ENCODE results near the gene SMAGP. TPM values are rescaled to one million over a fixed set of nuclear protein-coding genes. Genes with fewer than 3 reads are reported as not detected.
A peak's percentile ranks its signal among the peaks of the same experiment; 100 is the strongest.

SMAGP gene
- total and polyA plus RNA-seq, 2 of the 4 experiments (the other 2 are of a cell fraction), result 12.2 to 42.7 TPM

GRCh38 chr12:51217968-51218606 lies 52.1 kb downstream of the SMAGP start, which contains the start of gene POU6F1:
POU6F1 (minus strand) TSS chr12:51218062; CDS start chr12:51206836, 11,226 bp downstream.
- Histone ChIP-seq H2BK5ac (ENCODE audit: low read depth, low read length, poor library complexity, severe bottlenecking) (peak within 1 kb of the TSS; percentile 85), H3K9me3 (ENCODE audit: control insufficient read depth, insufficient read depth, low read length) (no peaks in the 10 kb centered on the region), H3K27ac (ENCODE audit: insufficient read depth, low read length) (peak within 1 kb of the TSS; percentile 83), H4K5ac (ENCODE audit: low read depth, low read length) (peak within 1 kb of the TSS; percentile 74), H3K9me1 (ENCODE audit: insufficient read depth, low read length) (peaks cover 9% of the 10 kb centered on the region), H3K18ac (ENCODE audit: low read depth, low read length) (peak within 1 kb of the TSS; percentile 90), H3K79me1 (ENCODE audit: low read depth in 1 of 2, low read length in 2 of 2) (peaks cover 14 to 27% of the 10 kb centered on the region in 2 experiments; a peak in 3 of 4 replicates), H2AK5ac (ENCODE audit: low read depth, low read length) (peak within 1 kb of the TSS; percentile 87), H3K27me3 (ENCODE audit: control insufficient read depth, insufficient read depth, low read length) (no peaks in the 10 kb centered on the region), H3K4me1 (ENCODE audit: control insufficient read depth, insufficient read depth, low read length) (peaks cover 4% of the 10 kb centered on the region), H4K8ac (ENCODE audit: low read depth in 2 of 2, low read length in 2 of 2) (peak within 1 kb of the TSS; percentile 95 to 98), H4K91ac (ENCODE audit: insufficient read depth, low read depth, low read length) (peak within 1 kb of the TSS; percentile 92), H2BK15ac (ENCODE audit: low read depth, low read length) (peak within 1 kb of the TSS; percentile 87; the same call in 2 of the 3 replicates), H3K4me2 (ENCODE audit: low read depth, low read length) (peak within 1 kb of the TSS; percentile 98), H2BK20ac (ENCODE audit: low read depth, low read length) (peak within 1 kb of the TSS; percentile 84), H2BK120ac (ENCODE audit: low read depth, low read length) (peak within 1 kb of the TSS; percentile 92), H3K14ac (replicated peaks; ENCODE audit: low read depth, low read length) (peak within 1 kb of the TSS; percentile 94), H3K36me3 (ENCODE audit: control insufficient read depth, insufficient read depth, low read length) (0 out of 2 replicates have a peak, but pooled peaks cover 1% of the 10 kb centered on the region), H3K23ac (ENCODE audit: low read depth, low read length) (peak within 1 kb of the TSS; percentile 96), H2AK9ac (replicated peaks; ENCODE audit: low read depth, low read length, poor library complexity) (peak within 1 kb of the TSS; percentile 93), H2AFZ (replicated peaks; ENCODE audit: low read length, poor library complexity) (peak within 1 kb of the TSS; percentile 98), H3K9ac (ENCODE audit: low read depth, low read length) (peak within 1 kb of the TSS; percentile 85), H4K20me1 (ENCODE audit: insufficient read depth, low read length) (no peaks in the 10 kb centered on the region), H3K56ac (ENCODE audit: extremely low read depth, insufficient read depth, low read length) (peak within 1 kb of the TSS; percentile 57), H3K4me3 (ENCODE audit: insufficient read depth, low read depth, low read length) (peak within 1 kb of the TSS; percentile 77), H3K4ac (ENCODE audit: low read depth, low read length) (peak within 1 kb of the TSS; percentile 97)
- TF ChIP-seq CHD1 (IDR thresholded peaks at IDR 0.05; ENCODE audit: low read depth, low read length), result no peak
- TF ChIP-seq FOS (IDR thresholded peaks at IDR 0.05; ENCODE audit: low read depth, low read length), result 0 out of 2 replicates have a peak, but pooled peaks have one; percentile 4
- no peak for TF ChIP-seq NFE2L2 (IDR thresholded peaks at IDR 0.05; ENCODE audit: low read depth, low read length)
- peak; percentile 83; the same call in 1 of the 2 replicates for TF ChIP-seq MXI1 (IDR thresholded peaks at IDR 0.05; ENCODE audit: borderline replicate concordance, low read depth, low read length)
- TF ChIP-seq MAZ (IDR thresholded peaks at IDR 0.05; ENCODE audit: borderline replicate concordance, low read depth, low read length), result peak; percentile 92
- TF ChIP-seq CTCF (conservative IDR thresholded peaks at IDR 0.05; ENCODE audit: low read depth, low read length), result peak; percentile 51
- no peak for TF ChIP-seq ELK1 (IDR thresholded peaks at IDR 0.05; ENCODE audit: borderline replicate concordance, low read depth, low read length)
- peak; percentile 78 for TF ChIP-seq BHLHE40 (IDR thresholded peaks at IDR 0.05; ENCODE audit: low read depth, low read length)
- TF ChIP-seq POLR2A (IDR thresholded peaks at IDR 0.05; ENCODE audit: low read depth, low read length), result peak; percentile 61; the same call in 1 of the 2 replicates
- no peak for TF ChIP-seq RFX5 (IDR thresholded peaks at IDR 0.05; ENCODE audit: low read depth, low read length)
- peak; percentile 76 for DNase-seq
- WGBS, 2 experiments (ENCODE audit: extremely low coverage in 2 of 2, insufficient read length in 1 of 2), result 13% methylated on average over 9 of the region's 35 CpGs; no CpG with 5 or more reads in 1 of the 2 experiments
- ChIA-PET POLR2A (ENCODE audit: unreplicated experiment) (interaction anchor here (0.6 to 0.7 kb wide), 4 partner anchors 10 to 431 kb away, joined by 3 to 14 read pairs (median 4); partner anchors contain the start of gene DAZAP2), CTCF (interaction anchor here (0.6 kb wide), 1 partner anchor 120 kb away, joined by 3 read pairs; no protein-coding TSS in a partner anchor)
- peak; percentile 92 for ATAC-seq (ENCODE audit: low read depth)
- dilution Hi-C loops (cut with HindIII; ENCODE audit: low sequenced_read_pairs, unreplicated experiment), result no loop called here
- intact Hi-C loops (cut with micrococcal nuclease), result no loop called here
- in situ Hi-C loops (cut with MboI; ENCODE audit: low sequenced_read_pairs), result no loop called here
- no TSS peak for BruUV-seq (replicated peaks)

Data from IMR-90 (cell line).